AG04449 (cell line): ENCODE data around the gene PLXNB1.

Experiments
- CTCF ChIA-PET: fragments of 350-600 bp; formaldehyde crosslinking; extraction: SDS; loops from one replicate; lab custom pipeline; 2021; ENCODE audit warnings: antibody characterized with exemption; lab: Yijun Ruan, JAX
- POLR2A ChIA-PET: fragments of 400-600, 350-600 bp; formaldehyde crosslinking; extraction: SDS; loops from one replicate; lab custom pipeline; 2020; ENCODE audit warnings: antibody characterized with exemption, inconsistent platforms; lab: Yijun Ruan, JAX
- DNase-seq: peaks from one replicate; pipeline ENCODE4 v3.0.0-alpha.2; 2010; ENCODE audit warnings: low read depth, low spot score
- H3K4me3 ChIP-seq: 2 replicates; pipeline ENCODE4 v1.5.1; 2011; ENCODE audit warnings: low read depth, mild to moderate bottlenecking, control low read depth, low read length
- TF ChIP-seq, protein P1 (sequence below): IDR thresholded peaks from one replicate; pipeline ENCODE4 v1.5.1; 2011; ENCODE audit warnings: mild to moderate bottlenecking, moderate library complexity, low read length, control low read depth, inconsistent platforms; ENCODE audit not compliant: insufficient read depth; ENCODE audit errors: missing control alignments

PLXNB1 gene

DNA sequence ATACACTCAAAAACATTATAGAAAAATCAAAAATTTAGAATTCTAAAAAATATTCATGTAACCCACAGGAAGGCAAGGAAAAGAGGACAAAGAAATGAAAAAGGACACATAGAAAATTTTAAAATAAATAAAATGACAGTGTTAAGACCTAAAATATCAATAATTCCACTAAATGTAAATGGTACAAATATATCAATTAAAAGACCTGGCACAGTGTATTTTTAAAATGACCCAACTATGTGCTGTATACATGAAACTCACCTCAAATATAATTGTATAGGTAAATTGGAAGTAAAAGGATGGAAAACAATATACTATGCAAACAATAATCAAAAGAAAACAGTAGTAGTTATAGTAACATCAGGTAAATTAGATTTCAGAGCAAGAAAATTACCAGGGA is 68.0 kb downstream of the PLXNB1 start:
- TF ChIP-seq, protein P1, sequence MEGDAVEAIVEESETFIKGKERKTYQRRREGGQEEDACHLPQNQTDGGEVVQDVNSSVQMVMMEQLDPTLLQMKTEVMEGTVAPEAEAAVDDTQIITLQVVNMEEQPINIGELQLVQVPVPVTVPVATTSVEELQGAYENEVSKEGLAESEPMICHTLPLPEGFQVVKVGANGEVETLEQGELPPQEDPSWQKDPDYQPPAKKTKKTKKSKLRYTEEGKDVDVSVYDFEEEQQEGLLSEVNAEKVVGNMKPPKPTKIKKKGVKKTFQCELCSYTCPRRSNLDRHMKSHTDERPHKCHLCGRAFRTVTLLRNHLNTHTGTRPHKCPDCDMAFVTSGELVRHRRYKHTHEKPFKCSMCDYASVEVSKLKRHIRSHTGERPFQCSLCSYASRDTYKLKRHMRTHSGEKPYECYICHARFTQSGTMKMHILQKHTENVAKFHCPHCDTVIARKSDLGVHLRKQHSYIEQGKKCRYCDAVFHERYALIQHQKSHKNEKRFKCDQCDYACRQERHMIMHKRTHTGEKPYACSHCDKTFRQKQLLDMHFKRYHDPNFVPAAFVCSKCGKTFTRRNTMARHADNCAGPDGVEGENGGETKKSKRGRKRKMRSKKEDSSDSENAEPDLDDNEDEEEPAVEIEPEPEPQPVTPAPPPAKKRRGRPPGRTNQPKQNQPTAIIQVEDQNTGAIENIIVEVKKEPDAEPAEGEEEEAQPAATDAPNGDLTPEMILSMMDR: no peak
- CTCF ChIA-PET: no interaction called here
- no peak overlapping the region for H3K4me3 ChIP-seq
- DNase-seq: no peak
- POLR2A ChIA-PET: no interaction called here

DNA sequence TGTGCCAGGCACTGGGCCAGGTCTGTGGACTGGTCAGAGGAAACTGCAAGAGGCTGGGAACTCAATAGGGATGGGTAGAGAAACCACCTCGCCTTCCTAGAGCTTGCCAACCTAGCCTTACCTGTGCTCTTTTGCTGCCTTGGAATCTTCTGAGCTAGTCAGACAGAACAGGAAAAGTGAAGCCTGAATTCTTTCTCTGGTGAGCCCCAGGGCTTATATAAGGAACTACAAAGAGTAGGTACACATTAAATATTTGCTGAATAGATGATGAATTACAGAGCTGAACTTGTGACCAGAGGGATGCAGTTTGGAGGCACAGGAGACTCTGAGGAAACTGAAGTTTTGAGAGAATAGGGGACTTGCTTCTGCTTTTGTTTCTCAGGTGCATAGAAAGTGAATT is 73.5 kb downstream of the PLXNB1 start:
- POLR2A ChIA-PET: no interaction called here
- DNase-seq: no peak
- no peak overlapping the region for H3K4me3 ChIP-seq
- TF ChIP-seq, protein P1: no peak
- CTCF ChIA-PET: interaction anchor here (1.7 kb wide), 1 partner anchor 44 kb away, joined by 4 read pairs; no protein-coding TSS in a partner anchor

DNA sequence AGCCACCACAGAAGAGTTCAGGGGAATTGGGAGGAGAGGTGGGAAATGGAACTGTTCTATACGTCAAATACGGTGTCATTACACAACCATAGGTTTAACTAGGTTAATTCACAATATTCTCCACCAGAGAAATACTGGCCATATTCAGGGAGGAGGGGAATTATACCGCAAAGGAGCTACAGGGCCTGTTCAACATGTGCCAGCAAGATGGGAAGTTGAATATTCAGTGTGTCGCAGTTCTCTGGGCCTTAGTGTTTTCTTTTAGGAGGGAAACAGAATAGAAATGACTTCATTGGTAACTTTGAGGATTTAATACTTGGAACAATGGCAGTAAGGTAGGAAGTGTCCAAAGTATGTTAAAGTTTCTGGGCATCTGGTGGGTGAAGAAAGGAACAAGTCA is 75.9 kb downstream of the PLXNB1 start:
- H3K4me3 ChIP-seq: no peak overlapping the region
- DNase-seq: no peak
- TF ChIP-seq, protein P1: no peak
- POLR2A ChIA-PET: no interaction called here
- CTCF ChIA-PET: interaction anchor here (3.4 kb wide), 1 partner anchor 46 kb away, joined by 12 read pairs; no protein-coding TSS in a partner anchor
